GM12875 (cell line): ENCODE results near the gene PHLPP1.
A peak's percentile ranks its signal among the peaks of the same experiment; 100 is the strongest.

ENCODE experiments used
- H3K4me3 ChIP-seq: one replicate; pipeline ENCODE4 v1.5.1; 2011; ENCODE audit warnings: low read depth, low read length, control low read depth
- CTCF ChIP-seq: IDR thresholded peaks from 2 replicates; pipeline ENCODE4 v1.5.1; 2011; ENCODE audit warnings: low read depth, mild to moderate bottlenecking, control low read depth, inconsistent platforms, low read length, moderate library complexity, borderline replicate concordance; ENCODE audit not compliant: insufficient read depth

Gene PHLPP1

DNA sequence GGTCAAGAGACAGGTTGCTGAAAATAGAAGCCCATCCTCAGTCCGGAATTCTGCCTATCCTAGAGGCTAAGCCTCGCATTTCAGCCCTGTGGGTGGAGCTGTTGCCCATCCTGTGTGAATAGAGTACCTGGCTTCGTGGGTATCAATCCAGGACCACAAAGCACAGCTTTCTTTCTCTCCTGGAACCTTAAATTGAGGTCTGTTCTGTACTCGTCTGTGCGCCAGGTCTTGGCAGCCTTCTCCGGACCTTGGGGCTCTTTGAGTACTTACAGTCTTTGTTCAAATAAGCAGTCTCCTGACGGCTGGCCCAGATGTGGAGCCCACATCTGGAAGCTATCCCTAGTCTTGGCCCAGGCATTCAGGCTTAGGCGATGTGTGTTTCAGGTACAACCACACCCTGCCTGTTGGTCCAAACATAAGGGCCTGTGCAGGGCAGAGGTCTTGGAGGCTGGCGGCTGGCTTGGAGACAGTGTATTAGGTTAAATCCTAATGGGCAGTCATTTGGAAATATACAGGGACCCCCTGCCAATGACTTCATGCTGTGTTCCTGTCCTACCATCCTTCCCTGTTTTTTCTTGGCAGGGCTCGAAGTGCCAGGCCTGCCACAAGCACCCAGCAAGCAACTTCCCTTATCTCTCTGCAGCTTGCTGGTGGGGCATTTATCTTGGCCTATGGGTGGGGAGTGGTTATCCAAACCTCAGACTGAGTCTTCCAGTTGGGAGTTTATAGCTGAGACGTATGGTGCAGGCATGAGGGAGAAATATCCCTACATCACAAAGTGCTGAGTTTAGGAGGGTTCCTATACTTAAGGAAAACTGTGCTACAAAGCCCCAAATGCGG lies 310.1 kb downstream of the PHLPP1 start:
- TF ChIP-seq CTCF = peak; percentile 28; the same call in 1 of the 2 replicates
- H3K4me3 ChIP-seq = no peak overlapping the region

DNA sequence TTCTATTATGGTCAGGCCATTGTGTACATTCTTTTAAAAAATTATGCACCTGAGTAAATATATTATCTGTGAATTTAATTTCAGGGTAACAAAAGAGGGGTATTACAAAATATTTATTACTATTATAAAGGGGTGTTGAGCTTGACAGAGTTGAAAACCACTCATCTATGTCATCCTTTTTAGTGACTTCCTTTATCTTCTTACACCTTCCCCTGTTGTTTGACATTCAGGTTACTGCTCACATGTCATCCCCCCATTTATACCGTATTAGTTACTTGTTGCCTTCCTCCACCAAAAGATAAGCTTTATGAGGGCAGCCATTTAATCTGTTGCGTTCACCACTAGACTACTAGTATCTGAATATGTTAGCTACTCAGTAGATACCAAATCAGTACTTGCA lies 313.0 kb downstream of the PHLPP1 start:
- H3K4me3 ChIP-seq = no peak overlapping the region
- TF ChIP-seq CTCF = no peak
